GM12874 (cell line): ENCODE measurements around the gene DMRTA2.

Experiments
- CTCF ChIP-seq: IDR thresholded peaks from 2 replicates; pipeline ENCODE4 v1.5.1; 2011; ENCODE audit warnings: low read depth, mild to moderate bottlenecking, control low read depth, low read length, moderate library complexity; ENCODE audit not compliant: insufficient read depth

The DMRTA2 gene

GRCh38 chr1:50450861-50451653 is 27.8 kb upstream of the DMRTA2 start:
- no peak for TF ChIP-seq CTCF

- no peak for TF ChIP-seq CTCF
These were observed 24.7 kb upstream of the DMRTA2 start for GRCh38 chr1:50447961-50448360.

- no peak for TF ChIP-seq CTCF
These were observed 17.9 kb upstream of the DMRTA2 start for GRCh38 chr1:50441183-50441582.

- TF ChIP-seq CTCF, result no peak
These were observed 15.7 kb upstream of the DMRTA2 start for GRCh38 chr1:50438945-50439344.

- no peak for TF ChIP-seq CTCF
These were observed 13.2 kb upstream of the DMRTA2 start for GRCh38 chr1:50436489-50436888.

DNA sequence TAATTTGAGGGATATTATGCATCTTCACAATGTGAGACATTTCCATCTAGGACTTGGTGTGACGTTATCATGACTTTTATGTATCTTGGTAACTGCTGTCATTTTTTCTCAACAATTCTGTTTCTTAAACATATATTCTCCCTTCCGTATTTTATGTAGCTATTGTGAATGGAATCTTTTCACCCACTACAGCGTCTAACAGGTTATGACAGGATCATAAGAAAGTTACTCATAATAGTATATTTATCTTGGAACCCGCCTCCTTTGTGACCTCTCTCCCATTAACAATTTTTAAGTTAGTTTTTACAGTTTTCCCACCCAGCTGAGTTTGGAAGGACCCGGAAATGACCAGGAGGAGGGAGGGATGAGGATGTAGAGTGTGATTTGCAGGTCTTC is 6.8 kb upstream of the DMRTA2 start:
- no peak for TF ChIP-seq CTCF

DNA sequence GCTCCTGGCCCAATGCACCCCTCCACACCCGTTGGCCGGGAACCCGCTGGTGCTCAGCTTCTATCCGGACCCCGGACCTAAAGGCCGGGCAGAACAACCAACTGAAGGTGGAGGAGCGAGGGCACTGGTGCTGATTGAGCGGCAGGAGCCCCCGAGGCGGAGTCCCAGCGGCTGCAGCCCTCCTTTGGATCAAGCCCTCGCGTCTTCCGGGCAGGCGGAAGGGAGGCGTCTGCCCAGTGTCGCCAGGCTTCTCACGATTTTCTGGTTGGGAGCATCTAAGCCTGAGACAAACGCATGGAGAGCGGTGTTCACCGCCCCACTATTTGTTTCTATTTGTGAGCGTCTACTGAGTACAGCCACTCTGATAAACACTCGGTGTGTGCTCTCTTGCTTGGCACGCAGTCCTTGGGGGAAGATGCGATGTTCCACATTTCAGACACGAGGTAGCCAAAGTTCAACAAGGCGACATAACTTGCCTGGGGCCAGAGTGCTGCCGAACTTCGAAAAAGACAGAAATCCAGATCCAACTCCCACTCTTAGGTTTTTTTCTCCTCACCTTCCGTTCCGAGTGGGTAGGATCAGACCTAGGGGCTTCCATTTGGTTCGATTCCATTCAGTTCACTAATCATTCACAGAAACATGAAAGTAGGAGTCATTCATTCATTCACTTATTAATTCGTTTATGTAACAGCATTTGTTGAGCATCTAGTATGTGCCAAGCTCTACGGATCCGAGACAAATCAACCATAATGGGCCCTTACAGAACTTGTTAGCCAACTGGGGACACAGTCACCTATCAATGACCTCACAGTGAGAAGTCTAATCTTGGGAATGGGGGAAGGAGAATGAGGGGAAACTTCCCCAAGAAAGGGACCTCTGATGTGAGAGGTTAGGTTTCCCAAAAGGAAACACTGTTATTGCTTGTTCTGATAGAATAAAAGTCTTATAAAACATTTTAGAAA is 4.9 kb upstream of the DMRTA2 start:
- TF ChIP-seq CTCF, result no peak
